ENCODE results near the gene FIP1L1.

GRCh38 chr4:53419208-53419607 lies 41.8 kb downstream of the FIP1L1 start:
- TF ChIP-seq SP1 (IDR thresholded peaks at IDR 0.05) (no peak), LEF1 (IDR thresholded peaks at IDR 0.05; ENCODE audit: borderline replicate concordance) (no peak), BHLHE40 (IDR thresholded peaks at IDR 0.05; ENCODE audit: borderline replicate concordance) (no peak), SUZ12 (IDR thresholded peaks at IDR 0.05) (no peak), HDGF (IDR thresholded peaks at IDR 0.05; ENCODE audit: borderline replicate concordance) (no peak), FOXM1 (IDR thresholded peaks at IDR 0.05; ENCODE audit: borderline replicate concordance) (no peak), L3MBTL2 (conservative IDR thresholded peaks at IDR 0.05) (no peak)
